Left ventricle myocardium inferior (tissue), 1 donor: ENCODE measurements around the gene ATG4C. TPM values are rescaled to one million over a fixed set of nuclear protein-coding genes. Genes with fewer than 3 reads are reported as not detected.

Experiments
- DNase-seq: peaks from one replicate; pipeline ENCODE4 v3.0.0-alpha.2; 2020
- H3K27ac ChIP-seq: fragments of 200-600 bp; replicated peaks from 2 replicates; pipeline ENCODE4 v1.8.0; 2021
- H3K27me3 ChIP-seq: fragments of 200-600 bp; 2 replicates; pipeline ENCODE4 v1.8.0; 2021; ENCODE audit warnings: low read depth
- H3K36me3 ChIP-seq: fragments of 200-600 bp; 2 replicates; pipeline ENCODE4 v1.8.0; 2021
- H3K4me1 ChIP-seq: fragments of 200-600 bp; 2 replicates; pipeline ENCODE4 v1.8.0; 2021
- H3K4me3 ChIP-seq: fragments of 200-600 bp; 2 replicates; pipeline ENCODE4 v1.8.0; 2021; ENCODE audit warnings: mild to moderate bottlenecking, moderate library complexity
- H3K9me3 ChIP-seq: fragments of 200-600 bp; replicated peaks from 2 replicates; pipeline ENCODE4 v1.8.0; 2021
- intact Hi-C: fragments of 100-400 bp; cut with micrococcal nuclease; formaldehyde crosslinking; loops from one replicate; pipeline ENCODE4 v1.11.0; 2022
- total RNA-seq: library from RNA; stranded (reverse); fragmentation: NEBNext Ultra II Directional; extraction: Animal tissue kit (Norgen Biotek cat#: 25700); gene quantifications from one replicate; pipeline ENCODE4 v1.2.1, GENCODE V29; 2021
- TF ChIP-seq, protein P1 (sequence below): fragments of 200-600 bp; IDR thresholded peaks from 2 replicates; pipeline ENCODE4 v1.8.0; 2021; ENCODE audit warnings: antibody characterized with exemption, mild to moderate bottlenecking, borderline replicate concordance
- donor health status: DM: no; HTN: yes; CAD: no; lungs with severe emphysema.

ATG4C gene
- total RNA-seq, 1 donor from 2014 or later = 10.9 TPM

DNA sequence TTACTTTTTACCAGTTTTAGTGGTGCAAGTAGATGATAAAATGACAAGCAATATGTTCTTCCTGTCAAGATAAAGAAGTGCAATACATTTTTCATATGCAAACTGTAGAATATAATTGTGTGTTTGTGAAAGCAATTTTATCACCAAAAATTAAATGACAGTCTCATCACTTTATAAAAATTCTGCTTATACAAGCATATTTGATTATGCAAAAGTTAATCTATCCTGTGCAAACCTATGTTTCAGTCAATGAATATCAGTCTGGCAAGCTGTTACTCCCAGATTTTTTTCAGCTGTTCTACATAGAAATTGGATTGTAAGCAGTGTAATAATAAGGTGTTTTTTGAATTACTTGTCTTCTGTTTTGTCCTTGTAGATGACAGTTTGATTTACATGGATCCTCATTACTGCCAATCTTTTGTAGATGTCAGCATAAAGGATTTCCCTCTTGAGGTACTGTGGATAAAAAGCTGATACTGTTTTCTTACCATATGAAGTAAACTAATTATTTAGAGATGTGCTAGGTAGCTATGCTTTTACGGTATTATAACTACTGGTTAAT, 50.5 kb downstream of the ATG4C start:
- no peaks in the 10 kb centered on the region for H3K27me3 ChIP-seq

DNA sequence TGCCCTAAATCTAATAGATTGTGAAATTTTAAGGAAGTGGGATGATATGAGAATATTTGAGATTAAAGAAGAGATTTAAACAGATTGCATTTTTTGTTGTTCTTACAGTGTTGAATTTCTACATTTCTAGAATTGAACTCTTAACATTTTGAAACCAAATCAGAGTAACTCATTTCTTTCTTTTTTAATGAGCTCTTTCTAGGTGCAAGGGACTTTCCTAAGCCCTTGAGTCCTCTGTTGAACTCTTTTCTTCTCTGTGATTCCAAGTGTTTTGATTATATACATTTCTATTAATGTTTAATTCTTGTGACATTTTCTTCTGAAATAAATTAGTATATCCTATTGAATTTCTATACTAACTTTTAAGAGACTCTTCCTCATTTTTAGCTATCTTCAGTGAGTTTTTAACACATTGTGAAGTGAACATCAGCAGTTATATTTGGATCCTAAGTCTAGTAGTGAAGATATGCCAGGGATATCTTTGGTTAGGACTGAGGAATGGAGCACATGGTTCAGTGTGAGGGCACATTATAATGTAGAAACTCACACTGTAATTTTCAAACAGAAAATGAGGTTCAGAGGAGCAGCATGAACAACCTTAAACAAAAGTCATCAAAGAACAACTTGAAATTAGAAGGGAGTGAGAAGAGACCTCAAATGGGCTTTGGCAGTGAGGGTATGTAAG, 53.1 kb downstream of the ATG4C start:
- intact Hi-C loops = no loop called here
- no peaks in the 10 kb centered on the region for H3K9me3 ChIP-seq
- peaks cover 18% of the 10 kb centered on the region for H3K36me3 ChIP-seq
- H3K4me3 ChIP-seq = no peak overlapping the region
- H3K27ac ChIP-seq = no peak overlapping the region
- H3K4me1 ChIP-seq = peaks cover 9% of the 10 kb centered on the region
- H3K27me3 ChIP-seq = no peaks in the 10 kb centered on the region
- no peak for DNase-seq
- TF ChIP-seq, protein P1, sequence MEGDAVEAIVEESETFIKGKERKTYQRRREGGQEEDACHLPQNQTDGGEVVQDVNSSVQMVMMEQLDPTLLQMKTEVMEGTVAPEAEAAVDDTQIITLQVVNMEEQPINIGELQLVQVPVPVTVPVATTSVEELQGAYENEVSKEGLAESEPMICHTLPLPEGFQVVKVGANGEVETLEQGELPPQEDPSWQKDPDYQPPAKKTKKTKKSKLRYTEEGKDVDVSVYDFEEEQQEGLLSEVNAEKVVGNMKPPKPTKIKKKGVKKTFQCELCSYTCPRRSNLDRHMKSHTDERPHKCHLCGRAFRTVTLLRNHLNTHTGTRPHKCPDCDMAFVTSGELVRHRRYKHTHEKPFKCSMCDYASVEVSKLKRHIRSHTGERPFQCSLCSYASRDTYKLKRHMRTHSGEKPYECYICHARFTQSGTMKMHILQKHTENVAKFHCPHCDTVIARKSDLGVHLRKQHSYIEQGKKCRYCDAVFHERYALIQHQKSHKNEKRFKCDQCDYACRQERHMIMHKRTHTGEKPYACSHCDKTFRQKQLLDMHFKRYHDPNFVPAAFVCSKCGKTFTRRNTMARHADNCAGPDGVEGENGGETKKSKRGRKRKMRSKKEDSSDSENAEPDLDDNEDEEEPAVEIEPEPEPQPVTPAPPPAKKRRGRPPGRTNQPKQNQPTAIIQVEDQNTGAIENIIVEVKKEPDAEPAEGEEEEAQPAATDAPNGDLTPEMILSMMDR = no peak

More for the DNA sequence above, 50.5 kb downstream of the ATG4C start:
- TF ChIP-seq, protein P1 = no peak
- H3K9me3 ChIP-seq = no peaks in the 10 kb centered on the region
- H3K27ac ChIP-seq = no peak overlapping the region
- H3K4me1 ChIP-seq = peaks cover 6% of the 10 kb centered on the region
- H3K36me3 ChIP-seq = peaks cover 23% of the 10 kb centered on the region
- intact Hi-C loops = no loop called here
- no peak overlapping the region for H3K4me3 ChIP-seq
- DNase-seq = no peak

DNA sequence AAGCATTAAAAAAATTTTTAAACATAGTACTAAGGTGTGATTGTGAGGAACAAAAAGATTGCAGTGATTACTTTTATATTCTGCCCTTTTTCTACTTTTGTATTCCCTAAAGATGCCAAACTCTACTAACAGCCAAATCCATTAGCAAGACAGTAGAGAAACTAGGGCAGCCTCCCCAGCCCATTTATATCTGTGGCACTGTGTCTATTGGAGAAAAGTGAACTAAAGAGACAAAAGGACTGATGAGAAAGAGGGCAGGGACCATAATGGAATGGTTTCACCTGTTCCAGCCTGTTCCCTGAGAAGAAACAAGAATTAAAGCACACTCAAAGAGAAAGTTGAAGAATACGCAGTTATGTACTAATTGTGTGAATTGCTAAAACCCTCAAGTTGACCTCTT, 56.6 kb downstream of the ATG4C start:
- Histone ChIP-seq H3K27me3 (no peaks in the 10 kb centered on the region), H3K9me3 (no peaks in the 10 kb centered on the region), H3K36me3 (peaks cover under 1% of the 10 kb centered on the region), H3K4me3 (no peak overlapping the region), H3K4me1 (peaks cover 9% of the 10 kb centered on the region), H3K27ac (no peak overlapping the region)
- TF ChIP-seq, protein P1 = no peak
- DNase-seq = no peak
- intact Hi-C loops = no loop called here

DNA sequence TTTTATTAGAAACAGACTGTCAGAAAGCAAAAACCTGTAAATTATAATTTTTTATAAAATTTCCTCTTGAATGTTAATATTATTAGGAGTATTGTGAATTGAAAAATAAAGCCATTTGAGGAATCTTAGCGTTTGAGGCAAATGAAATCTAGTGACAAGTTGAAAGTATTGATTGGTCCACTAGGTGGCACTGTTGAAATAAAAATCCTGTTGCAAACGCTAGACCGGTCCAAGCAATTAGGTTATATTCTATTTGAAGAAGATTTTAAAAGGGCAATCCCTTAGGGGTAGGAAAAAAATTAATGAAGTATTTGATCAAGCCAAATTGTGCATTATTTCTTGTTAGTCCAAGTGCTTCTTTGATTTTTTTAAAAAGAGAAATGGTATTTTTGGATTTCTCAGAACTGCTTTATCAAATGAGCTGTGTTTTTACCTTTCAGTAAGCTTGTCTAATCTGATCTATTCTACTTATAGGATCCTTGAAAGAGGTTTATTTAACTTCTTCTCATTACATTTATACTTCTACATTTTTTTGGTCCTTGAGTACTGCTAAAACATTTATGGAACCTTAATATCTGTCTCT, 57.7 kb downstream of the ATG4C start:
- intact Hi-C loops = no loop called here
- Histone ChIP-seq H3K27me3 (no peaks in the 10 kb centered on the region), H3K4me3 (no peak overlapping the region), H3K4me1 (peaks cover 9% of the 10 kb centered on the region), H3K27ac (no peak overlapping the region), H3K9me3 (no peaks in the 10 kb centered on the region), H3K36me3 (peaks cover 6% of the 10 kb centered on the region)
- TF ChIP-seq, protein P1 = peak; percentile 81
- no peak for DNase-seq

DNA sequence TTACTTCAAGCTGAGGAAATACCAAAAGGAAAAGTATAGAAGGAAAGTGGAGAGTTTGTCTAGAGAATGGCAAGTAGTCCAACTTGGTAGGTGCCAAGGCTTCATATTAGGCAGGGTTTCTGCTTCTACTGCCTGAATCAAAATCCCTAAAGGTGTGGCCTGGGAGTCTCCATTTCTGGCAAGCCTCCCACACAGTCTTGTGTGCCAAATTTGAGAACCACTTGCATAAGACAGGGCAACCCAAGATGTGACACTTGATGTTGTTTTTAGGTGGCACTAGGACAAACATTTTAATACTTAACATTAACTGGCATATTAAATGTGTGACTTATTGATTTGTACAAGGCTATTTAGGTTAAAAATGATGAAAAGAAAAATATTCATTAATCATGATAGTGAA, 60.1 kb downstream of the ATG4C start:
- no peak overlapping the region for H3K27ac ChIP-seq
- no peak for DNase-seq
- no peaks in the 10 kb centered on the region for H3K27me3 ChIP-seq
- H3K36me3 ChIP-seq = peaks cover 6% of the 10 kb centered on the region
- no peaks in the 10 kb centered on the region for H3K9me3 ChIP-seq
- intact Hi-C loops = no loop called here
- H3K4me3 ChIP-seq = no peak overlapping the region
- peaks cover 4% of the 10 kb centered on the region for H3K4me1 ChIP-seq
- TF ChIP-seq, protein P1 = no peak
